ENCODE measurements around the gene F12.

F12 gene

DNA sequence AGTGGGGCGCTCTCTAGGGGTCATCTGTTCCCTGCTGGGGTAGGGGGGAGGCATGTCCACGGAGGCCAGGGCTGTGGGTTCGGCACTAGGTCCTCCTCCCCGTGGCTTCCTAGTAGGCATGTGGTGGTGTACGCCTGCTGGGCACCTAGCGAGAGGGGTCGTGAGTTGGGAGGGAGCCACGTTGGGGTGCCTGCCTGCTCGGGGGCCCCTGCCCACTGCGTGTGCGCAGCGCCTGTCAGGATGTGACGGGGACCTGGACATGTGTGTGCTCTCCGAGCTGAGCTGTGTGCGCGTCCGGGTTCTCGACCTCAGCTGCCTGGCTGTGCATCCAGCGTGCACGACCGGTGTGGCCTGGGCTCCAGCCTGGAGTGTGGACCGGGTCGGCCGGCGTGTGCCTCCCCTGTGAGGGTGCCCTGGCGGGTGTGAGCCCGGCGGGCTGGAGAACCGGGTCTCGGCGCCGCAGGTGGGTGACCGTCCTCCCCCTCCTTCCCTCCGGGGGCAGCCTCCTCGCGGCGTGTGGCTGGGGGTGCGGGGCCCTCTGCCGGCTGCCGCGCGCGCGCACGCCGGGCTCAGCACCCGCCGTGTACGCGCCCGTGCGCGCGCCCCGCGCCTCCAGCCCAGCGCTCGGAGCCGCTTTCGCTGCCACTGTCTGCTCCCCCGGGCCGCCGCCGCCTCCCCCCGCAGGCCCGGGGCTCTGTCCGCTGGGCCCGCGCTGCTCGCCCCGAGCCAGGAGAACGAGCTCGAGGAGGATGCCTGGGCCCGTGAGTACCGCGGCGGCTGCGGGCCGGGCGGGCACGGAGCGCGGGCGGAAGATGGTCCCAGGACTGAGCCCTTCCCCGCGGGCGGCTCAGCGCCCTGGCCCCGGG is 37.1 kb upstream of the F12 start, which contains the start of gene PRR7:
Gene PRR7, plus strand, starts transcription at position 615 of the 866 bp plus-strand sequence. CDS start 8,254 bp downstream, outside the sequence.
- no peak for DNase-seq

DNA sequence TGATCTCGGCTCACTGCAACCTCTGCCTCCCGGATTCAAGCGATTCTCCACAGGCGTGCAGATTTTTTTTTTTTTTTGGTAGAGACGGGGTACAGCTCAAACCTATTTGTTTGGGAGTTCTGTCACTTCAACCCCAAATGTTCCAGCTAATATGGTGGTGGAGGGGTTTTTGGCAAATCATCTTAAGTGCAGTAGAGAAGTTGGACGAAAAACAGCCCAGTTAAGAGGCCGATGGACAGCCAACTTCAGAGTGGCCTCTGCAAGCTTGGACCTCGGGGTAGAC is 36.5 kb upstream of the F12 start:
- DNase-seq, result no peak

- no peak for DNase-seq
Observed at GRCh38 chr5:177445052-177445916, 35.9 kb upstream of the F12 start.

DNA sequence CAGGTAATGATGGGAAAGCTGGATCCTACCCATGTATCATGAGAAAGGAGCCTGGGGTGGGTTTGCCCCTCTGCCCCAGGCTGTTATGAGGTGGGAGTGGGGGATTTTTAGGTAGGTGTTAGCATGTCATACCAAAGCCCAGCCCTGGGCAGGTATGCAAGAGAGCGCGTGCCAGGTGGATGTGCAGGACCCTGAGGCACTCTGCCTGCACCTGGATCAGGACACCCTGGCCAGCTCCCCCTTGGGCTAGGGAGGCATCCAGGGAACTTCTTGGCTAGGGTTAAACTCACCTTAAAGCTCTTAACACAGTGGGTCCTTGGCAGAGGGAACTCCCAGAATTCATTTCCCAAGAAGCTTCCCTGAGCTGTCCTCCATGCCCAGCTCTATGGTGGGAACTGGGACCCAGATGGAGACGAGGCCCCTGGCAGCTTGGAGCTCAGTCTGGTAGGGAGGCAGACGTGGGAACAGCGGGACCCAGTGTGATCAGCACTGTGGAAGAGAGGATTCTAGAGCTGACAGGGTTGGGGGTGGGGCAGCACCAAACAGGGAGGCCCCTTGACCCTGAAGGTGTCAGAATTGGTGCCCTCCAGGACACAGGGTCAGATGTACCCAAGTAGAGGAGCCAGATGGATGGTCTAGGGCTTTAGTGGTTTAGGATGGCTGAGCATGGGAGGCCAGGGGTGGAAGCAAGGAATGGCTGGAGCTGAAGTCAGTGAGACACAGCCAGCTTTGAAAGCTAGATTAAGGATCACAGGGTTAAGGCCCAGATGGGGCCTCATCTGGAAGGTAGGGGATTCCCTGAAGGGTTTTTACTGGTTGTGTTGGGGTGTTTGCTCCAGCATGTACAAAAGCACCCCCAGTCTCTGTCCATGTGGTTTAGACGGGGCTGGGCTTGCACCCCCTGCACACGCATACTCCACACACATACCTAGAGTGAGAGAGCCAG is 35.0 kb upstream of the F12 start:
- DNase-seq, result no peak

GRCh38 chr5:177443144-177443983 is 34.0 kb upstream of the F12 start:
- no peak for DNase-seq

DNA sequence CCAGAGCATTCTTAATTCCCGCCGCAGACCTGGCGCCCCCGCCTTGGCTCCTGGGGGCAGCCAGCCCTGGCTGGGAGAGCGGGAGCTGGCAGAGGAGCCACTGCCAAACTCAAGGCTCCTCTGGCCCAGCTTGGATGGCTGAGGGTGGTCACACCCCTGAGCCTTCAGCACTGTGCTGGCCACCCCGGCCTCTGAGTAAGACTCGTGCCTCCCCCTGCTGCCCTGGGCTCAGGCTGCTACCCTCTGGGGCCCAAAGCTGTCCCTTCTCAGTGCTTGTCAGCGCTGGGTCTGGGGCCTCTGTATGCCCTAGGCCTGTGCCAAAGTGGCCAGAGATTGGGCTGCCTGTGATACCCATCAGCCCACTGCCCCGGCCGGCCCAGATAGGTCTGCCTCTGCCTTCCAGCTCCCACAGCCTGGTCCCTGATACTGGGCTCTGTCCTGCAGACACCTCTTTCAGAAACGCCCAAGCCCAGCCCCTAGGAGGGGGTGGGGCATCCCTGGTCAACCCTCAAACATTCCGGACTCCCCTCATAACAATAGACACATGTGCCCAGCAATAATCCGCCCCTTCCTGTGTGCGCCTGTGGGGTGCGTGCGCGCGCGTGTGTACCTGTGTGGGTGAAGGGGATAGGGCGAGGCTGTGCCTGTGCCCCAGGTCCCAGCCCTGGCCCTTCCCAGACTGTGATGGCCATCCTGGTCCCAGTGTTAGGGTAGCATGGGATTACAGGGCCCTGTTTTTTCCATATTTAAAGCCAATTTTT is 32.9 kb upstream of the F12 start:
- DNase-seq, result no peak

DNA sequence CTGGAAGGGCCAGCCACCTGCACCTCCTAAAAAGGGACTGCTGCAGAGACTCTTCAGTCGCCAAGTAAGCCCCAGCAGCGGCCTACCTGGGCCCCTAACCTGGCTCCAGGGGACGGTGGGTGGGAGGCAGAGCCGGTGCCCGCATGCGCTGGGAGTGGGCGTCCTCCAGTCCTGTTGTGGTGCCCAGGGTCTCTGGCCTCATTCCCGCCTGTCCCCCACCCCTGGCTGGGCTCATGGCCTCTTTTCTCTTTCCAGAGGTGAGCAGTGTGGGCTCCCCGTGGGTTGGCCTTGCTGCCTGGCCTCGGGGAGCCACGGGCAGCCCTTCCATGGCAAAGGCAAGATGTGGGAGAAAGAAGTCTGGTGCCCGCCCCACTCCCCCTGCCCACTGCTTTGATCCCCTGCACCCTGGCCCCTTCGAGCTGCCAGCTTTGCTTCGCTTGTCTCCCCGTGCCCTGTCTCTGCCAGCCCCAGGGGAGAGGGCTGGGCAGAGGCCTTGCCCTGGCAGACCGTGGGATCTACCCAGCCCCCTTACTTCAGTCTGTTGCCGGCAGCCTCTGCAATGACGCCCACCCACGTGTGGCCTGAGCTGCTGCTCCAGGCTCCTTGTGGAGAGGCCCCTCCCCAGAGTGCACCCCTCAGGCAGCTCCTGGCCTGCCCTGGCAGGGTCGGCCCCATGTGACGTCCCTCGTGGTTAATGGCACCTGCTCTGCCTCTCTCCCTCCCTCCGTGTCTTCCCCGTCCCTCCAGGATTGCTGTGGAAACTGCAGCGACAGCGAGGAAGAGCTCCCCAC is 31.8 kb upstream of the F12 start:
- DNase-seq, result no peak

GRCh38 chr5:177440211-177440989 is 31.0 kb upstream of the F12 start:
- DNase-seq, result no peak

- DNase-seq, result no peak
Observed at GRCh38 chr5:177439518-177440053, 30.2 kb upstream of the F12 start.

- no peak for DNase-seq
Observed at GRCh38 chr5:177438468-177438867, 29.1 kb upstream of the F12 start.

GRCh38 chr5:177437623-177438022 is 28.3 kb upstream of the F12 start:
- DNase-seq, result no peak

DNA sequence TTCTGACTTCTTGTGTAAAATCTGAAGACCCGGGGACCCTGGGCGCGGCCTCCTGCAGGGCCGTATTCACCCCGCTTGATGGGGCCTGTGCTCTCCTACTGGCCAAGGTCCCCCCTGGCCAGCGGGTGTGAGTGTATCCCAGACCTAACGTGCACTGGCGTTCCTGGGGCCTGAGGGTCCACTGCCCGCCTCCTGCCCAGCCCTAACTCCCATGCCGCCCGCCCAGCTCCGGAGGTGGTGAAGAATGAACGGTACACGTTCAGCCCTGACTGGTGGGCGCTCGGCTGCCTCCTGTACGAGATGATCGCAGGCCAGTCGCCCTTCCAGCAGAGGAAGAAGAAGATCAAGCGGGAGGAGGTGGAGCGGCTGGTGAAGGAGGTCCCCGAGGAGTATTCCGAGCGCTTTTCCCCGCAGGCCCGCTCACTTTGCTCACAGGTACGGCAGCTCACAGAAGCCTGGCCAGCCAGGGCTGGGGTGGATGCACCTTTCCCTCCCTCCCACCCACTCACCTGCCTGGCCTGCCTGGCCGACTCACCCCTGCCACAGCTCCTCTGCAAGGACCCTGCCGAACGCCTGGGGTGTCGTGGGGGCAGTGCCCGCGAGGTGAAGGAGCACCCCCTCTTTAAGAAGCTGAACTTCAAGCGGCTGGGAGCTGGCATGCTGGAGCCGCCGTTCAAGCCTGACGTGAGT is 26.6 kb upstream of the F12 start:
- DNase-seq, result no peak

DNA sequence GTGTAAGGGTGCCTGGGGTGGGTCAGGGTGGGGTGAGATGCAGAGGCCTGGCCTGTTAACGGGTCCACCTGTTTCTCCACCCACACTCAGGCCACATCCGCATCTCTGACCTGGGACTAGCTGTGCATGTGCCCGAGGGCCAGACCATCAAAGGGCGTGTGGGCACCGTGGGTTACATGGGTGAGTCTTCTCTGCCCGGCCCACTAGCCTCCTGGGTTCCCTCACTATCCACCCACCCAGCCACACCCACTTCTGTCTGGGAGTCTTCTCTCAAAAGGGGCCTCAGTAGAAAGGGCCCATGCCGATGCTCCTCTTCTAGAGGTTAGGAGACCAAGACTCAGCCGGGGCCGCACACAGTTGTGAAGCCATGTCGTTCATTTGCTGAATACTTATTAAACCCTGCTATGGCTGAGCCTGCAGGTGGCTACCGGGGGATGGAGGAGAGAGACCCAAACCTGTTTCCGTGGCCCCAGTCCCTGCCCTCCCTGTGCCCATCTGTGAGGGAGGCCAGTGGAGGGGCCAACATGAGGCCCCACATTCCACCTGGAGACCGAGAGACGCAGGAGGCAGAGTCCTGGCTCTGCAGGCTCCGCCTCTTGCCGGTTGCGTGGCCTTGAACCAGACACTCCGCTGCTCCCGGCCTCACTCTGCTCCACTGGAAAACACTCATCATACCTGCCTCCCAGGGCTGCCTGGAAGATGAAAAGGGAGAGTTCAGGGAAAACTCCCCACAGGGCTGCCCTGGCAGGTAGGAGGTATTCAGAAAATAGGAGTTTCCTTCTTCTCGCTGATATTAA is 25.8 kb upstream of the F12 start:
- DNase-seq, result no peak

DNA sequence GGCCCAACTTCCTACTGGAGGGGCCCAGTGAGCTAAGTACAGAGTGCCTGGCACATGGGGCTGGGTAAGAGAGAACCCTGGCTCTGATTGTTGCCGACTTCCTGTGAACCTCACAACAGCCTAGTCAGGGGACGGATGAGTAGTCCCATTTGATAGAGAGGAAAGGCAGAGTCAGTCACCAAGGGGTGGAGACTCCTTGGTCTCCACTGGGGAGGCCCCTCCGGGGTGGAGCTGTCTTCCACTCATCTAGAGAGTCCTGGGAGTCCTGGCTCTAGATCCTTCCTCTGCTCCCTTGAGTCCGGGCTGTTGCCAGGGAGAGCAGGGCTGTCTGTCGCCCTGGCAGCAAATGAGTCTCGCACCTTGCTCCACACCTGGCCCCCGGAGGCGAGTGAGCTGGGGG is 25.1 kb upstream of the F12 start:
- no peak for DNase-seq

DNA sequence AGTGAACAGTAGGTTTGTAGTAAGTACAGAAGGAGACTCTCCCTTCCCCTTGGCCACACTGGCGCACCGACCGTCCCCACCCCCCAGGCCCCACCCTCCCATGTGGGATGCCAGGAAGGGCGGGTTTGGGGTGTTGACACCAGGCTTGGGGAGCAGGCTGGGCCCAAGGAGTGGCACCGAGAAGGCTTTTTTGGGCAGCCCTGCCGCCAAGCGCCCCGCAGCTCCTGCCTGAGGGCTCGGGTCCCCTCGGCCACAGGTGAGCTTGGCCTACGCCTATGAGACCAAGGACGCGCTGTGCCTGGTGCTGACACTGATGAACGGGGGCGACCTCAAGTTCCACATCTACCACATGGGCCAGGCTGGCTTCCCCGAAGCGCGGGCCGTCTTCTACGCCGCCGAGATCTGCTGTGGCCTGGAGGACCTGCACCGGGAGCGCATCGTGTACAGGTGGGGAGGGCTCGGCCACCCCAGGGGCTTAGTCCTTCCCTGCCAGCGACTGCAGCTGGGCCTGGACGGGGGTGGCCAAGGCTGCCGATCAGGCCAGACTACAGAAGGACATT is 24.4 kb upstream of the F12 start:
- no peak for DNase-seq

- DNase-seq, result no peak
Observed at GRCh38 chr5:177432839-177433657, 23.7 kb upstream of the F12 start.
